ENCODE measurements around the gene CAMK2D.

- TF ChIP-seq CTCF (conservative IDR thresholded peaks at IDR 0.05; ENCODE audit: low read depth, low read length) (no peak), EZH2 (IDR thresholded peaks at IDR 0.05; ENCODE audit: low read length, unreplicated experiment) (no peak), EZH2phosphoT487 (IDR thresholded peaks at IDR 0.05; ENCODE audit: borderline replicate concordance, low read length) (no peak)
Observed at GRCh38 chr4:113409181-113409580, 352.4 kb downstream of the CAMK2D start.
